NCI-H446 (cell line): ENCODE results near the gene FAF1.
"Not testable (repeated sequence)": the region's sequence is repeated elsewhere in the genome, so short reads cannot be mapped to it uniquely, and the experiment has no call there.

Source experiments
- DNase-seq, 2 experiments: peaks; one replicate each; lab custom pipeline; 2025; lab: John Stamatoyannopoulos, UW

FAF1 gene

GRCh38 chr1:50959913-50960844 lies at the start of gene FAF1:
FAF1 (minus strand) TSS chr1:50960267; CDS start chr1:50959811, 456 bp downstream.
- DNase-seq: peak; percentile 96 to 99

GRCh38 chr1:51009381-51009780 lies 49.3 kb upstream of the FAF1 start:
- no peak for DNase-seq

- DNase-seq: not testable (repeated sequence)
These were observed 45.5 kb upstream of the FAF1 start for GRCh38 chr1:51005549-51005948.

GRCh38 chr1:51002516-51002915 lies 42.4 kb upstream of the FAF1 start:
- no peak for DNase-seq

- DNase-seq: no peak
These were observed 40.6 kb upstream of the FAF1 start for GRCh38 chr1:51000651-51001050.

- no peak for DNase-seq
These were observed 40.1 kb upstream of the FAF1 start for GRCh38 chr1:51000160-51000559.

GRCh38 chr1:50999375-50999774 lies 39.3 kb upstream of the FAF1 start:
- DNase-seq: not testable (repeated sequence)

- no peak for DNase-seq
These were observed 36.0 kb upstream of the FAF1 start for GRCh38 chr1:50996083-50996482.

GRCh38 chr1:50995651-50996050 lies 35.6 kb upstream of the FAF1 start:
- no peak for DNase-seq

GRCh38 chr1:50994997-50995396 lies 34.9 kb upstream of the FAF1 start:
- DNase-seq: no peak

GRCh38 chr1:50993645-50994044 lies 33.6 kb upstream of the FAF1 start:
- DNase-seq: no peak

GRCh38 chr1:50992532-50993318 lies 32.7 kb upstream of the FAF1 start:
- DNase-seq: no peak

GRCh38 chr1:50989694-50990093 lies 29.6 kb upstream of the FAF1 start:
- peak in 1 of 2 experiments; percentile 37 for DNase-seq

- DNase-seq: peak in 1 of 2 experiments; percentile 32
These were observed 26.6 kb upstream of the FAF1 start for GRCh38 chr1:50986653-50987052.

- DNase-seq: peak in 1 of 2 experiments; percentile 56
These were observed 25.0 kb upstream of the FAF1 start for GRCh38 chr1:50985094-50985493.

- peak in 1 of 2 experiments; percentile 28 for DNase-seq
These were observed 23.2 kb upstream of the FAF1 start for GRCh38 chr1:50983219-50983802.

- DNase-seq: no peak
These were observed 22.5 kb upstream of the FAF1 start for GRCh38 chr1:50982611-50983010.

GRCh38 chr1:50981741-50982140 lies 21.7 kb upstream of the FAF1 start:
- DNase-seq: peak; percentile 70 to 73

GRCh38 chr1:50980505-50980904 lies 20.4 kb upstream of the FAF1 start:
- DNase-seq: no peak

GRCh38 chr1:50979937-50980336 lies 19.9 kb upstream of the FAF1 start:
- DNase-seq: no peak

- DNase-seq: peak; percentile 58 to 67
These were observed 19.1 kb upstream of the FAF1 start for GRCh38 chr1:50978852-50979781.
